Measurements from ENCODE around the gene IGSF9.

- TF ChIP-seq EZH2phosphoT487 (conservative IDR thresholded peaks at IDR 0.05; ENCODE audit: low read length) = no peak
- TF ChIP-seq CTCF (IDR thresholded peaks at IDR 0.05; ENCODE audit: insufficient read depth, low read length, poor library complexity, severe bottlenecking) = no peak
These were observed 56.2 kb downstream of the IGSF9 start for GRCh38 chr1:159889202-159889601.

All from SU-DHL-6 (cell line).